Fibroblast of lung (primary cell): ENCODE data around the gene SH3RF1. TPM values are rescaled to one million over a fixed set of nuclear protein-coding genes. Genes with fewer than 3 reads are reported as not detected.

Source experiments
- DNase-seq, 2 donors: peaks; one replicate each; pipeline versions ENCODE4 v3.0.0 to v3.0.0-alpha.2; 2010; ENCODE audit warnings: low read depth in 2 of 2
- H2AFZ ChIP-seq: 2 replicates; pipeline ENCODE4 v1.5.1; 2012; ENCODE audit warnings: low read length, control low read depth, inconsistent platforms
- H3K27ac ChIP-seq: 2 replicates; pipeline ENCODE4 v1.5.1; 2011; ENCODE audit warnings: low read length, control low read depth; ENCODE audit not compliant: insufficient read depth
- H3K27me3 ChIP-seq: 2 replicates; pipeline ENCODE4 v1.5.1; 2011; ENCODE audit warnings: mild to moderate bottlenecking, low read length; ENCODE audit not compliant: control insufficient read depth, insufficient read depth
- H3K36me3 ChIP-seq: 2 replicates; pipeline ENCODE4 v1.5.1; 2011; ENCODE audit warnings: low read length; ENCODE audit not compliant: control insufficient read depth, insufficient read depth
- H3K4me1 ChIP-seq: 2 replicates; pipeline ENCODE4 v1.5.1; 2011; ENCODE audit warnings: low read length; ENCODE audit not compliant: control insufficient read depth, insufficient read depth; ENCODE audit errors: extremely low read depth
- H3K4me2 ChIP-seq: 2 replicates; pipeline ENCODE4 v1.5.1; 2011; ENCODE audit warnings: low read length, control low read depth; ENCODE audit not compliant: insufficient read depth; ENCODE audit errors: extremely low read depth
- H3K4me3 ChIP-seq, 4 experiments: fragments of 200-600 bp in 1 of 4; sonication (generic) in 1 of 4; replicated peaks in 1 of 4; 2 replicates each; pipeline ENCODE4 v1.5.1; 2011 to 2016; ENCODE audit warnings: low read length in 4 of 4, low read depth in 3 of 4, mild to moderate bottlenecking in 3 of 4, control low read depth in 2 of 4, inconsistent platforms in 1 of 4, mixed read lengths in 1 of 4; ENCODE audit not compliant: insufficient read depth in 1 of 4; ENCODE audit errors: control extremely low read depth in 1 of 4
- H3K79me2 ChIP-seq: 2 replicates; pipeline ENCODE4 v1.5.1; 2012; ENCODE audit warnings: mild to moderate bottlenecking, low read length, inconsistent platforms; ENCODE audit not compliant: control insufficient read depth, insufficient read depth
- H3K9ac ChIP-seq: 2 replicates; pipeline ENCODE4 v1.5.1; 2011; ENCODE audit warnings: mild to moderate bottlenecking, low read length, control low read depth; ENCODE audit not compliant: insufficient read depth
- H3K9me3 ChIP-seq: 2 replicates; pipeline ENCODE4 v1.5.1; 2012; ENCODE audit warnings: low read depth, low read length; ENCODE audit not compliant: control insufficient read depth, insufficient read depth
- H4K20me1 ChIP-seq: 2 replicates; pipeline ENCODE4 v1.5.1; 2011; ENCODE audit warnings: low read length; ENCODE audit not compliant: control insufficient read depth, insufficient read depth; ENCODE audit errors: extremely low read depth
- EZH2 ChIP-seq: IDR thresholded peaks from 2 replicates; pipeline ENCODE4 v1.5.1; 2012; ENCODE audit warnings: low read length, control low read depth, mild to moderate bottlenecking; ENCODE audit errors: missing control alignments
- polyA plus RNA-seq, 2 donors: library from polyadenylated mRNA; depleted of rRNA in 1 of 2; stranded (reverse) in 1 of 2; unstranded in 1 of 2; fragments of >200 nt; gene quantifications; 2 replicates each; pipeline ENCODE4 v1.2.1, GENCODE V29; 2011 to 2012; ENCODE audit warnings: missing spikeins in 1 of 2
- total RNA-seq: library from RNA; depleted of rRNA; stranded (reverse); fragments of >200 nt; gene quantifications from 2 replicates; pipeline ENCODE4 v1.2.1, GENCODE V29; 2014
- TF ChIP-seq, protein P1 (sequence below), 2 donors: IDR thresholded peaks in 1 of 2; conservative IDR thresholded peaks in 1 of 2; 1 replicate in 1 of 2; 2 replicates in 1 of 2; pipeline ENCODE4 v1.5.1; 2011 to 2012; ENCODE audit warnings: low read length in 2 of 2, control low read depth in 1 of 2, inconsistent platforms in 1 of 2, low read depth in 1 of 2, mild to moderate bottlenecking in 1 of 2

SH3RF1 gene
- total and polyA plus RNA-seq, 2 donors (not counting 1 experiment from before 2014, with no cell fraction given): 13.0 to 18.8 TPM

DNA sequence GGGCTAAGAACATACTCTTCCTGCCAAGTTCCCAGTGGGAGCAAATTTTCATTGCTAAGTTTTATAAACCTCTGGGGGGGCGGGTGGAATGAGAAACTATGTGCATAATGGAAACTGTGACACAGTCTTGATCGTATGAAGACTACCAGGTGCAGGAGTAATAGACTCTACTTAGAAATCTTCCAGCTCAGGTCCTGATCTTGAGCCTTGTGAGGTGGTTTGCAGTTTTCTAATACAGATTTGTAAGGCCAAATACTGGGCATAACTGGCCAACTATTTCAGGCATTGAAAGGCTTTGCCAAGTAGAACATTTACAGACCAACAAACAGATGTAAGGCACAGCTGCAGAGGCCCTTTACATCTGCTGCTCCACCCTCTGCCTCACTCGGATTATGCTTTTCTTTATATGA lies 171.0 kb downstream of the SH3RF1 start:
- H3K9ac ChIP-seq: no peak overlapping the region
- DNase-seq: peak; percentile 73 to 83
- no peaks in the 10 kb centered on the region for H3K79me2 ChIP-seq
- no peak overlapping the region for H2AFZ ChIP-seq
- H3K4me3 ChIP-seq: no peak overlapping the region
- TF ChIP-seq EZH2: no peak
- TF ChIP-seq, protein P1, sequence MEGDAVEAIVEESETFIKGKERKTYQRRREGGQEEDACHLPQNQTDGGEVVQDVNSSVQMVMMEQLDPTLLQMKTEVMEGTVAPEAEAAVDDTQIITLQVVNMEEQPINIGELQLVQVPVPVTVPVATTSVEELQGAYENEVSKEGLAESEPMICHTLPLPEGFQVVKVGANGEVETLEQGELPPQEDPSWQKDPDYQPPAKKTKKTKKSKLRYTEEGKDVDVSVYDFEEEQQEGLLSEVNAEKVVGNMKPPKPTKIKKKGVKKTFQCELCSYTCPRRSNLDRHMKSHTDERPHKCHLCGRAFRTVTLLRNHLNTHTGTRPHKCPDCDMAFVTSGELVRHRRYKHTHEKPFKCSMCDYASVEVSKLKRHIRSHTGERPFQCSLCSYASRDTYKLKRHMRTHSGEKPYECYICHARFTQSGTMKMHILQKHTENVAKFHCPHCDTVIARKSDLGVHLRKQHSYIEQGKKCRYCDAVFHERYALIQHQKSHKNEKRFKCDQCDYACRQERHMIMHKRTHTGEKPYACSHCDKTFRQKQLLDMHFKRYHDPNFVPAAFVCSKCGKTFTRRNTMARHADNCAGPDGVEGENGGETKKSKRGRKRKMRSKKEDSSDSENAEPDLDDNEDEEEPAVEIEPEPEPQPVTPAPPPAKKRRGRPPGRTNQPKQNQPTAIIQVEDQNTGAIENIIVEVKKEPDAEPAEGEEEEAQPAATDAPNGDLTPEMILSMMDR (conservative IDR thresholded peaks at IDR 0.05 in 1 of 2, IDR thresholded peaks at IDR 0.05 in 1 of 2; ENCODE audit: low read depth in 1 of 2, low read length in 2 of 2): no peak
- no peaks in the 10 kb centered on the region for H3K9me3 ChIP-seq
- H3K27ac ChIP-seq: no peak overlapping the region
- no peaks in the 10 kb centered on the region for H4K20me1 ChIP-seq
- H3K4me1 ChIP-seq: peaks cover 2% of the 10 kb centered on the region
- no peaks in the 10 kb centered on the region for H3K27me3 ChIP-seq
- H3K4me2 ChIP-seq: no peak overlapping the region
- H3K36me3 ChIP-seq: peaks cover 1% of the 10 kb centered on the region

DNA sequence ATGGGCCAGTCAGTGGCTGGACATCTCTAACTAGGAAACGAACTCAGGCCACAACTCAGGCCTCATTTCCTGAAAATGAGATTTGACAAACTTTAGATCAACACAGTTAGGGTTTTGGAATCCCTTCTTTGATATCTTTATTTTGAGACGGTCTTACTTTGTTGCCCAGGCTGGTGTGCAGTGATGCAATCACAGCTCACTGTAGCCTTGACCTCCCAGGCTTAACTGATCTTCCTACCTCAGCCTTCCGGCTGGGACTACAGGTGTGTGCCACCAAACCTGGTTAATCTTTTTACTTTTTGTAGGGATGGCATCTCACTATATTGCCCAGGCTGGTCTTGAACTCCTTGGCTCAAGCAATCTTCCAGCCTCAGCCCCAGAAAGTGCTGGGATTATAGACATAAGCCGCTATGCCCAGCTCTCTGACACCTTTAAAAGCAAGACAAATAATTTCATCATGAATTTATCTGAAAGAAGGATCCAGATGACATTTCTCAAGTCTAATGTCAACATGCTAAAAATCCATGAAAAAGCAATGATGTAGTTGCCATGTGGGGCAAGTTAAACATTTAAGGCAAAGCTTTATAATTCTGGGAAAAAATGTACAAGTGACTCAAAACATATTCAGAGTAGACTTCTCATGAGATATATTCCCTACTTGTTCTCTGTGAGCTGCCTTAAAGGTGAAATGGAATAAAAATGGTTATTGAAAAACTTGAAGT lies 171.6 kb downstream of the SH3RF1 start:
- Histone ChIP-seq H3K79me2 (no peaks in the 10 kb centered on the region), H4K20me1 (no peaks in the 10 kb centered on the region), H3K27ac (no peak overlapping the region), H3K4me1 (peaks cover 2% of the 10 kb centered on the region), H3K4me3 (no peak overlapping the region), H3K36me3 (peaks cover 1% of the 10 kb centered on the region), H3K27me3 (no peaks in the 10 kb centered on the region), H2AFZ (no peak overlapping the region), H3K9me3 (no peaks in the 10 kb centered on the region), H3K9ac (no peak overlapping the region), H3K4me2 (no peak overlapping the region)
- no peak for TF ChIP-seq EZH2
- TF ChIP-seq, protein P1 (conservative IDR thresholded peaks at IDR 0.05 in 1 of 2, IDR thresholded peaks at IDR 0.05 in 1 of 2; ENCODE audit: low read depth in 1 of 2, low read length in 2 of 2): no peak
- DNase-seq: peak in 1 of 2 donors; percentile 31

DNA sequence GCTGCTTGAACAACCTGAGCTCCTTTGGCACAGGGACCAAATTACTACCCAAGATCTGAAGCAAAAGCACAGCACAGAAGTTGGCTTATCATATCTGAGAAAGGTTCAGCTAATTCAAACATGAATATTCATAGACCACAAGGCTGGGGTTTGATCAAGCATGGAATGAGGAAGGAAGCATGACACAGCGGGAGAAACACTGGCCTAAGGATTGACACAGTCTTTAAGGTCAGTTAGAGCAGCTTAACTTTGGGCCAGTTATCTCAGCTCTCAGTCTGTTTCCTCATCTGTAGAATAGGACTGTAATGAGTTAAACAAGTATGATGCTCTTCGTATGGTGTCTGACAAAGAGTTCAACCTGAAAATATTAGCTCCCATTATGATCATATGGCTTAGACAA lies 172.2 kb downstream of the SH3RF1 start:
- no peaks in the 10 kb centered on the region for H3K79me2 ChIP-seq
- peak in 1 of 2 donors; percentile 69 for DNase-seq
- peaks cover 1% of the 10 kb centered on the region for H3K36me3 ChIP-seq

More for the DNA sequence above, 172.2 kb downstream of the SH3RF1 start:
- H3K9me3 ChIP-seq: no peaks in the 10 kb centered on the region
- no peak overlapping the region for H3K27ac ChIP-seq
- no peak for TF ChIP-seq EZH2
- TF ChIP-seq, protein P1 (conservative IDR thresholded peaks at IDR 0.05 in 1 of 2, IDR thresholded peaks at IDR 0.05 in 1 of 2; ENCODE audit: low read depth in 1 of 2, low read length in 2 of 2): no peak
- no peaks in the 10 kb centered on the region for H4K20me1 ChIP-seq
- H2AFZ ChIP-seq: no peak overlapping the region
- H3K4me1 ChIP-seq: peaks cover 2% of the 10 kb centered on the region
- no peak overlapping the region for H3K9ac ChIP-seq
- no peak overlapping the region for H3K4me2 ChIP-seq
- no peaks in the 10 kb centered on the region for H3K27me3 ChIP-seq
- no peak overlapping the region for H3K4me3 ChIP-seq
